GM18505 (cell line): Measurements from ENCODE around the gene NPR1.

Experiments used
- ATAC-seq: cut with Tn5 transposase; IDR thresholded peaks from one replicate; pipeline ENCODE4 v1.9.1; 2021; ENCODE audit not compliant: unreplicated experiment
- POLR2A ChIP-seq: IDR thresholded peaks from 4 replicates; pipeline ENCODE4 v1.6.1; 2011; ENCODE audit warnings: borderline replicate concordance; ENCODE audit not compliant: insufficient read depth, insufficient read length; ENCODE audit errors: extremely low read depth

The NPR1 gene

DNA sequence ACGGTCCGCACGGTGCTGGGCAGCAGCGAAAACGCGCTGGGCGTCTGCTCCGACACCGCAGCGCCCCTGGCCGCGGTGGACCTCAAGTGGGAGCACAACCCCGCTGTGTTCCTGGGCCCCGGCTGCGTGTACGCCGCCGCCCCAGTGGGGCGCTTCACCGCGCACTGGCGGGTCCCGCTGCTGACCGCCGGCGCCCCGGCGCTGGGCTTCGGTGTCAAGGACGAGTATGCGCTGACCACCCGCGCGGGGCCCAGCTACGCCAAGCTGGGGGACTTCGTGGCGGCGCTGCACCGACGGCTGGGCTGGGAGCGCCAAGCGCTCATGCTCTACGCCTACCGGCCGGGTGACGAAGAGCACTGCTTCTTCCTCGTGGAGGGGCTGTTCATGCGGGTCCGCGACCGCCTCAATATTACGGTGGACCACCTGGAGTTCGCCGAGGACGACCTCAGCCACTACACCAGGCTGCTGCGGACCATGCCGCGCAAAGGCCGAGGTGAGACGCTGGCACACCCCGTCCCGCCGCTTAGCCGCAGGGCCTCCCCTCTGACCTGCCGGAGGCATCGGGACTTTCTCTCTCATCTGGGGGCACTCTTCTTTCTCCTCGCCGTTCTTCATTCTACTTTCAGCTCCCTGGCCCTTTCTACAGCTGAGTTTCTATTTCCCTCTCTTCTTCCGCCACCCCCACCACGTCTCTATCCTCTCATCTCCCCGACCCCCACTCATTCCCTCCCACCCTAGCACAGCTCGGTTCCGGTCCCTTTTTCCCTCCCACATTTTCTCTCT lies 1.0 kb downstream of the NPR1 start:
- no peak for ATAC-seq
- TF ChIP-seq POLR2A, result no peak

DNA sequence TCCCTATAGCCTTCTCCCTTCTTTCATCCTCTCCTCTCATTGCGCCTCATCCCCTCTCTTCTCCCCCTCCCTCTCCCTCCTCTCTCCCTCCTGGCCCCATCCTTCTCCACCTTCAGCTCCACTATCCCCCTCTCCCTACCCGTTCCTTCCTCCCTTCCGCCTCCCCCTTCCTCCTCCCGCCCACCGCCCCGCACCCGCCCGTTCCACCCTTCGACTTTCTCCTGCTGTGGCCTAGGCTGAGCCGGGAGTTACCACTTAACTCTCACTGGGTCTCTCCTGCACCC lies 1.6 kb downstream of the NPR1 start:
- TF ChIP-seq POLR2A, result no peak
- no peak for ATAC-seq

- TF ChIP-seq POLR2A, result no peak
- no peak for ATAC-seq
These were observed 4.2 kb downstream of the NPR1 start for GRCh38 chr1:153682730-153683129.

GRCh38 chr1:153683854-153684253 lies 5.4 kb downstream of the NPR1 start:
- ATAC-seq, result no peak
- no peak for TF ChIP-seq POLR2A

DNA sequence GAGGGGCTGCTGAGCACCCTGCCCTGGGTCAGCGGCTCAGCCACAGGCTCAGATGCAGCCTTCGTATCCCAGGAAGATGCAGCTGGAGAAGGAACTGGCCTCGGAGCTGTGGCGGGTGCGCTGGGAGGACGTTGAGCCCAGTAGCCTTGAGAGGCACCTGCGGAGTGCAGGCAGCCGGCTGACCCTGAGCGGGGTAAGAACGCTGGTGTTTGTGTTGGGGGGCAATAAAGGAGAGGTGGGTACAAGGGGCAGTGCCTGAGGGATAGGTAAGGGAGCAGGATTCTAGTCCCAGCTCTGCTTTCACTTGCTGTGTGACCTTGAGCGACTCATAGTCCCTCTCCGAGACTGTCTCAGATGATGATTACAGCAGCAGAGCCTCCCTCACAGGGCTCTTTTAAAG lies 6.4 kb downstream of the NPR1 start:
- ATAC-seq, result no peak
- TF ChIP-seq POLR2A, result no peak

- ATAC-seq, result no peak
- TF ChIP-seq POLR2A, result no peak
These were observed 7.3 kb downstream of the NPR1 start for GRCh38 chr1:153685544-153686340.

- TF ChIP-seq POLR2A, result no peak
- ATAC-seq, result no peak
These were observed 9.0 kb downstream of the NPR1 start for GRCh38 chr1:153687346-153688125.

- no peak for TF ChIP-seq POLR2A
- ATAC-seq, result no peak
These were observed 9.8 kb downstream of the NPR1 start for GRCh38 chr1:153688276-153688675.

GRCh38 chr1:153688736-153689328 lies 10.3 kb downstream of the NPR1 start:
- no peak for ATAC-seq
- no peak for TF ChIP-seq POLR2A

- no peak for ATAC-seq
- no peak for TF ChIP-seq POLR2A
These were observed 15.0 kb downstream of the NPR1 start for GRCh38 chr1:153693466-153693865.

- no peak for TF ChIP-seq POLR2A
- ATAC-seq, result no peak
These were observed 18.3 kb downstream of the NPR1 start for GRCh38 chr1:153696741-153697140.

GRCh38 chr1:153697191-153698019 lies 18.9 kb downstream of the NPR1 start:
- ATAC-seq, result no peak
- TF ChIP-seq POLR2A, result no peak
